Activated effector memory CD4-positive, alpha-beta T cell treated with anti-CD3 and anti-CD28 coated beads, Interleukin-2, amount 50 U/mL, for 16 hours (primary cell): ENCODE data around the gene POP7.

Source experiments
- DNase-seq: peaks from one replicate; pipeline ENCODE4 v3.0.0-alpha.2; 2020

The POP7 gene

GRCh38 chr7:100726996-100727761, 21.3 kb downstream of the POP7 start:
- DNase-seq: no peak

GRCh38 chr7:100728196-100728595, 22.3 kb downstream of the POP7 start:
- no peak for DNase-seq

DNA sequence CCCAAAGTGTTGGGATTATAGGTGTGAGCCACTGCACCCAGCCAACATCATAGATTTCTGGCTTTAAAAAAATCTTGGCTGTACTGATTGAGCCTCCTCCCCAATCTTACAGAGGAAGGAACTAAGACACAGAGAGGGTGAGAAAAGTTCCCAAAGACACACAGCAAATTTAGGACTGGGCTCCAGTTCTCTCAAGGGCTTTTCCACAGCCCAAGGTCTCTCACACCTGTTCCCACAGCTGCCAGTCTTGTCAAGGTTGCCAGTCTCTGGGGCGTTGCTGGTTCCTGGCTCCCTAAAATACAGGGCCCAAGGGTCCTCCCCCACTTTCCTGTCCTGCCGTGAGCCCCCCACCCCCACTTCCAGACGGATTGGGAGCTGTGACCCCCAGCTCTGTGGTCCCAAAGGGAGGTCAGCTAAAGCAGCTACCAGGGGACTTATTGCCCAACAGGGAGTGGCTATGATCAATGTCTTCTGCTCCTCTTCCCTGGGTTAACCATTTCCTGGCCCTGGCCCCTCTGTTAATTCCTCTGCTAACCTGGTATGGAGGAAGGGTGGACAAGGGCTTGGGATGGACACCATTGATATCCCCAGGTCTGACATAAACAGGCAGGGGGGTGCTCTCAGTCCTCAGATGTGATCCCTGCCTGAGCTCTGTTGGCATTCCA, 24.3 kb downstream of the POP7 start:
- no peak for DNase-seq

DNA sequence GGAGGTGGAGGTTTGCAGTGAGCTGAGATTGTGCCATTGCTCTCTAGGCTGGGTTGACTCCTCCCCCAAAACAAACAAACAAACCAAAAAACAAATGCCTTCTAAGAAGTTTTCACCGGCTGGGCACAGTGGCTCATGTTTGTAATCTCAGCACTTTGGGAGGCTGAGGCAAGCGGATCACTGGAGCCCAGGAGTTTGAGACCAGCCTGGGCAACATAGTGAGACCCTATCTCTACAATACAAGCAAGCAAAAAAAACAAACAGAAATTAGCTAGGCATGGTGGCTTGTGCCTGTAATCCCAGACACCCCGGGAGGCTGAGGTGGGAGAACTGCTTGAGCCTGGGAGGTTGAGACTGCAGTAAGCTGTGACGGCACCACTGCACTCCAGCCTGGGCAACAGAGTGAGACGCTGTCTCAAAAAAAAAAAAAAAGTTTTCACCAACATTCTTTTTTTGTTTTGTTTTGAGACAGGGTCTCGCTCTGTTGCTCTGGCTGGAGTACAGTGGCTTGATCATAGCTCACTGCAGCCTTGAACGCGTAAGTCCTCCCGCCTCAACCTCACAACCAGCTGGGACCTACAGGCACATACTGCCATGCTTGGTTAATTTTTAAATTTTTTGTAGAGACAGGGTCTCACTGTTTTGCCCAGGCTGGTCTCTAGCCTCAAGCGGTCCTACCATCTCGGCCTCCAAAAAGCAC, 26.2 kb downstream of the POP7 start:
- DNase-seq: no peak

DNA sequence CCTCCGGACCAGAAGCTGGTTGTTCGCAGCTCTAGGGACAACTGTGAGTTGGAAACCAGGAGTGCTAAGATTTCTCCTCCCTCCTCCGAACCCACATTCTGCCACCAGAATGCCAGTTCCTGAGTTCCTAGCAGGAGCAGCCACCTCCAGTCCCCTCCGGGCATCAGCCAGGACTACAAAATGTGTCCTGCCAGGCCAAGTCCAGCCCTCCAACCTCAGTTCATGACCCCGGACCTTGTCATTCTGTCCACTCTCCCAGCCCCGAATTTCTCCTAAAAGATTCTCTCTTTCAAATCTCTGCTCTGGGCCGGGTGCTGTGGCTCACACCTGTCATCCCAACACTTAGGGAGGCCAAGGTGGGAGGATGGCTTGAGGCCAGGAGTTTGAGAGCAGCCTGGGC, 29.8 kb downstream of the POP7 start:
- DNase-seq: no peak

GRCh38 chr7:100736671-100737070, 30.8 kb downstream of the POP7 start:
- no peak for DNase-seq

GRCh38 chr7:100739934-100740333, 34.0 kb downstream of the POP7 start:
- no peak for DNase-seq

GRCh38 chr7:100744605-100745004, 38.7 kb downstream of the POP7 start:
- DNase-seq: no peak

DNA sequence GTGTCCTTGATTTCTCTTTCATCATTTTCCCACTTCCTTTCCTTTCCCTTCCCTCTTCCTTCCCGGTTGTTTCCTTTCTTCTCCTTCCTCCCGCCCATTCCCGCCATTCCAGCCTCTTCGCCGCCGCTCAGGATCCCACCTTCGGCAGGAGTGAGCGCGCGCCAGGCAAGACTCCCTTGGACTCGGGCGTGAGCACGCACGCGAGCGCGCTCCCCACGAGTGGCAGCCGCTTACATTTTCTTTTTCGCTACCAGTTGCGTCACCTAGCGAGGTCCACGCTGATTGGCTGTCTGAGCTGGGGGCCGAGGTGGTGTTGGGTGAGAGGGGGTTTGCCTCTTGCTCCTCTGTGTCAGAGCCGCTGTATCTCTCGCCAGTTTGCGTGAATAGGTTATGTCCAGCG, 39.3 kb downstream of the POP7 start:
- DNase-seq: no peak

- no peak for DNase-seq
Measured at GRCh38 chr7:100752994-100753393, 47.1 kb downstream of the POP7 start.

- DNase-seq: no peak
Measured at GRCh38 chr7:100753750-100754149, 47.8 kb downstream of the POP7 start.
